Measurements from ENCODE around the gene LYPD6.

DNA sequence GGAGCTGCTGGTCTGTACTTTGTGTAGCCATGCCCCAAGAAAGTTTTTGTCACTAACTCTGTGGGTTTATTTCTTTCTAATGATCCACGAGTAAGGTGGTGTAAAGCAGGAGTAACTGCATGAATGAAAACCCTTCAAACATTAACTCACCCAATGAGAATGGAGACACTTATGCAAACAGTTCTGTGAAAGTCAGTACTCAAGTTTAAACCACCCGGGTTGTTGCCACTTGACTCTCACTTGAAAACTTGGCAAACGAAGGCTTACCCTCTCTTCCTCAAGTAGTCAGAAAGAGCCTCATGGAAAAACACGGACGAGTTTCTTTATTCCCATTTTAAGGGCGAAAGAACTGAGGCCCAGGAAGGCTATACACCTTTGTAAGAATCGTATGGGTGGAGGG, 139.7 kb downstream of the LYPD6 start:
- TF ChIP-seq SPI1 (IDR thresholded peaks at IDR 0.05; ENCODE audit: borderline replicate concordance, low read depth) (no peak), CTCF (IDR thresholded peaks at IDR 0.05; ENCODE audit: insufficient read depth, low read length) (no peak), GABPA (IDR thresholded peaks at IDR 0.05; ENCODE audit: low read depth) (no peak), REST (IDR thresholded peaks at IDR 0.05; ENCODE audit: insufficient replicate concordance, low read depth) (no peak)

Measured in HL-60 (cell line).